Measurements from ENCODE around the gene PRKD2.

Gene PRKD2

DNA sequence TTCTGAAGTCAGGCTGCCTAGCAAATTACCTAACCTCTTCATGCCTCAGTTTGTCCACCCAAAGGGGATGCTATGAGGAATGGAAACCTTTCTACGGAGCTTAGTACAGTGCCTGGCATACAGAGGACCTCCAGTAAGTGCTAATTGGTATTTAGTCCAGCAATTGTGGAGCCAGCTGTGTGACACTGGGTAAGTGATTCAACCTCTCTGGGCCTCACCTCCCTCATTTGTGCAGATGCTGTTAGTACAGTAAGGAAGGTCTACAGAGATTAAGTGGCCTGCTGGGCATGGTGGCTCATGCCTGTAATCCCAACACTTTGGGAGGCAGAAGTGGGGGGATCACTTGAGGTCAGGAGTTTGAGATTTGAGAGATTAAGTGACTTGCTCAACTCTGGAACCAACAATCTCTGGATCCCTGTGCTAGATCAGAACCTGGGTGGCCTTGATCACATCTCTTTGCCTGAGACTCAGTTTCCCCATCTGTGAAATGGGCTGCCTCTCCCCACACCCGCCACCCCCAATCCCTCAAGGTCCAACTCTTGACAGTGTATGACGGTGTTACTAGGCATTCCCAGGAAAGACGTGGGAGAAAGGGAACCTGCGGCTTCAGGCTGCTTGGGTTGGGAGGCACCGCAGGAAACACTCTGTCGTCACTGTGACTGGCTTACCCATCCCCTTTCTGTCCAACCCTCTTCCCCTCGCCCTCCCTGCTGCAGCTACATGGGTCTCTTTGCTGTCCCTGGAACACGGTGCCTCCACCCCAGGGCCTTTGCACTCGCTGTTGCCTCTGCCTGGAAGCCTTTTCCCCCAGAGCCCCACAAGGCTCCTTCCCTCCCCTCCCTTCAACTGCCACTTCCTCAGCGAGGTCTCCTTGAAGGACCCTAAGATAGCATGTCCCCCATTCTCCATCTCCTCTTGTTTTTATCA lies 18.3 kb downstream of the PRKD2 start:
- FAIRE-seq = no peak

DNA sequence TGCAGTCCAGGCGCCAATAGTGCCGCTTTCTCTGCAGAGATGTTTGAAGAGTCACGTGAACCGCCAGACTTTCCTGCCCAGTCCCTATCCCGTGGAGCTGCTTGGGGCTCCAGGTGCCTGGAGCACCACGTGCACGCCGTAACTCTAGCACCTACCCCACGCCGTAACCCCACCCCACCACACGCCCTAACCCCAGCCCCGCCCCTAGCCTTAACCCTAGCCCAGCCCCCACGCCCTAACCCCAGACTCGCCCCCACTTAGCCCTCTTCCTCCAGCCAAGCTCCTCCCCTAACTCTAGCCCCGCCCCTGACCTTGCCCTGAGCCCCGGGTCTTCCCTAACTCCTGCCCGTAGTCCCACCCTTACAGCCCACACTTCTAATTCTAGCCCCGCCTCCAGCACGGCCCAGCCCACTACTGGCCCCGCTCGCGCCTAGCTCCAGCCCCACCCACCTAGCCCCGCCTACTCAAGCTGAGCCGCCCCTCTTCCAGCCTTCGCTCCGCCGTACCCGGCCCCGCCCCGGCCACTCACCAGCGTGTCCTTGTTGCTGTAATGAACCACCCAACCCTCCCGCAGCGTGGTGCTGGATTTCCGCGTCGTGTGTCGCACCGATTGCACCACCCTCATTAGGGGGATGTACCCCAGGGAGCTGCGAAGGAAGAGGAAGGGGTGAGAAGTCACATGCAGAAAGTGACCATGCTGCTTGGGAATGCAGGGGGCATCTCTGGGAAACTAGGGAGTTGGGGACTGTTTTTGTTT lies 19.5 kb downstream of the PRKD2 start:
- no peak for FAIRE-seq

DNA sequence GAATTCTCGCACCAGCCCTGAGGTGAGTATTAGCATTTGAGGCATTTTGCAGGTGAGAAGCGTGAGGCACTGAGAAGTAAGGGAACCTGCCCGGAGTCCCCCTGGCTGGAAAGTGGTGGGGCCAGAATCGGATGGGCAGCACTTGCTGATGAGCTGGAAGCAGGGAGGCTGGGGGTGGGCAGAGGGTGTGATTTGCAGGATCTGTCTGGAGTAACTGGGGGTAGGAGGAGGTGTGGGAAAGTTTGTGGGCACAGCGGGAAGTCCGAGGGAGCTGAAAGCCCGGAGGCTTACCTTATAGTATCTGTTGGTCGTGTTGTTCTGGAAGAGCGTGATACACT lies 20.1 kb downstream of the PRKD2 start:
- FAIRE-seq = no peak

DNA sequence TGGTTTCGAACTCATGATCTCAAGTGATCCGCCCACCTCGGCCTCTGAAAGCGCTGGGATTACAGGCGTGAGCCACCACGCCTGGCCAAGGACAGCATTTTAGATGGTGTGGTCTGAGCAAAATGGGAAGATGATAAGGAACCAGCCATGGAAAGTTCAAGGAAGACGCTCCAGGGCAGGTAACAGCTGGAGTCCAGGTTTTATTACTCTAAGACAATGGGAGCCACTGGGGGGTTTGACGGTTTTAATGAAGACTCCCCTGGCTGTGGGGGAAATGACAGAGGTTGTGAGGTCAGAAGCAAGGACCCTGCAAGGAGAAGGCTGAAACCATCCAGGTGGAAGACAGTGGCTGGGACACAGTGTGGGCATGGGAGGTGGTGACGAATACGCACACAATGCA lies 20.9 kb downstream of the PRKD2 start:
- no peak for FAIRE-seq

DNA sequence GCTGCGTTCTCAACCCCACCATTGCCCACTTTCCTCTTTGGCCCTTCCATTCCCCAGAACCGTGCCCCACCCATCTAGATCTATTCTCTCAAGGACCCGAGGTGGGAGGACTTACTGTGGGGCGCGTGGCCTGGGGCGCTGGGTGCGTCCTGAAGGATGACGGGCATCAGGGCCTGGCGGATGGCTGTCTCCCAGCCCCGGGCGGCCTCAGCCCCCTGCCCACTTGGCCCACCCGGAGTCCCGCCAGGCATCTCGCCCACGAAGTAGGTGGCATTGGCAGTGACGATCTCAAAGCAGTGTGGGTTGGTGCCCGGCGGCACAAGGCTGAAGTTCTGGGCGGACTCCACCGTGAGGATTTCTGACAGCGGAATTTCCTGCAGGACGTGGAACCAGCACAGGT lies 23.2 kb downstream of the PRKD2 start:
- FAIRE-seq = no peak

DNA sequence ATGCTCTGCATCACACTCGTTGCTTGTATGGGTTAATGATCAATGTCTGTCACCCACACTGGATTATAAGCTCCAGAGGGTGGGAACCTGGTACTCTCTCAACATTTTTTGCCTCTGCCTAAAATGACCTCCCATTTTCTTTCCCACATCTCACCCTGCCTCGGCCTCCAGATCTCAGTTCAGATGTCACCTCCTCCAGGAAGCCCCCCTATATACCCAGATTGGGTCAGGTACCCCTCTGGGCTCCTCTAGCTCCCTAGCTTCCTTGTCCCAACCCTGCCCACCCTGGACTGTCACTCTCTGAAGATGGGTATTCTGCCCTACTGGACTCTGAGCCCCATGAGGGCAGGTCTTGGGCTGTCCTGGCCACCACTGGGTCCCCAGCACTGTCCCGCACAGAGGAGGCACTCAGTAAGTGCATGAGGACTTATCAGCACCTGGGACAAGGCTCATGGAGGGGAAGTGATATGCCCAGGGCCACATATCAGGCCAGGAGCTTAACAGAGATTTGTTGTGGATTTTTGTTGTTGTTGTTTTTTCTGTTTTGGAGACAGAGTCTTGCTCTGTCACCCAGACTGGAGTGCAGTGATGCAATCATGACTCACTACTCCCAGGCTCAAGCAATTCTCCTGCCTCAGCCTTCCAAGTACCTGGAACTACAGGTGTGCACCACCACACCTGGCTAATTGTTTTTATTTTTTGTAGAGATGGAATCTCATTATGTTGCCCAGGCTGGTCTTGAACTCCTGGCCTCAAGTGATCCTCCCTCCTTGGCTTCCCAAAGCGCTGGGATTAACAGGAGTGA lies 23.8 kb downstream of the PRKD2 start:
- no peak for FAIRE-seq

DNA sequence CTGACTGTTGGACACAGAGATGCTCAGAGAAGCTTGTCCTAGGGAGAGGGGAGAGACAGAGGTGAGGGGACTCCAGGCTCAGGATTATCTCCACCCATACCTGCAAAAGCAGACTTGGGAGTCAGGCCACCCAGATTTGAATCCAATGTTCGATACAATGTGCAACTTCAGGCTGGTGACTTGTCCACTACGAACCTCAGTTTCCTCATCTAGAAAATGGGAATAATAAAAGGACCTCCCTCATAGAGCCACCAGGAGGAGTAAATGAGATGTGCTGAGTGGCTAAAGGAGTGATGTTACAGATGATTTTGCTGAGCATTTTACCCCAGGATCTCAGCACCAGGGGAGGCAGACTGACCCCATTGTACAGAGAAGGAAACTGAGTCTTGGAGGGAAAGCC lies 25.0 kb downstream of the PRKD2 start:
- no peak for FAIRE-seq

DNA sequence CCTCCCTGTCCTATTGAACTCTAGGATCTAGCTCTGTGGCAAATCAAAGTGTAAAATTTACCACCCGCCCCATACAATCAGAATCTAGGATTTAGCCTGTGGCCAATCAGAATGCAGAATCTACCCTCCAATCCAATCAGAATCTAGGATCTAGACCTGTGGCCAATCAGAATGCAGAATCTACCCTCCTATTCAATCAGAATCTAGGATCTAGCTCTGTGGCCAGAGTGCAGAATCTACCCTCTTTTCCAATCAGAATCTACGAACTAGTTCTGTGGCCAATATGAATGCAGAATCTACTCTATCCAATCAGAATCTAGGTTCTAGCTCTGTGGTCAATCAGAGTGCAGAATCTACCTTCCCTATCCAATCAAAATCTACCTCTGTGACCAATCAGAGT lies 25.8 kb downstream of the PRKD2 start:
- FAIRE-seq = no peak

DNA sequence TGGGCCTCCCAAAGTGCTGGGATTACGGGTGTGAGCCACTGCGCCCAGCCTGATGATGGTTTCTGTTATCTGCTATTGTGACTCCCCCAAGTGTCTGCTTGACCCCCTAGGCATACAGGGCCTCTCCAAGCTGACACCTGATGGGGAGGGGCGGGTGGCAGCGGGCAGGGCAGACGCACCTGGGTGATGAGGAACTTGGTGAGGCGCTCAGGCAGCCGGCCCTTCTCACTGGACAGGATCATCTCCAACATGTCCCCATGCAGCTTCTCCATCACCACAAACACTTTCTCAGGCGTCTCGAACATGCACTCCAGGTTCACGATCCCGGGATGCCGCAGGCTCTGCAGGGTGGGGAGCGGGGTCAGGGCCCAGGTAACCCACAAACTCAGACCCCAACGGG lies 27.6 kb downstream of the PRKD2 start:
- FAIRE-seq = no peak

DNA sequence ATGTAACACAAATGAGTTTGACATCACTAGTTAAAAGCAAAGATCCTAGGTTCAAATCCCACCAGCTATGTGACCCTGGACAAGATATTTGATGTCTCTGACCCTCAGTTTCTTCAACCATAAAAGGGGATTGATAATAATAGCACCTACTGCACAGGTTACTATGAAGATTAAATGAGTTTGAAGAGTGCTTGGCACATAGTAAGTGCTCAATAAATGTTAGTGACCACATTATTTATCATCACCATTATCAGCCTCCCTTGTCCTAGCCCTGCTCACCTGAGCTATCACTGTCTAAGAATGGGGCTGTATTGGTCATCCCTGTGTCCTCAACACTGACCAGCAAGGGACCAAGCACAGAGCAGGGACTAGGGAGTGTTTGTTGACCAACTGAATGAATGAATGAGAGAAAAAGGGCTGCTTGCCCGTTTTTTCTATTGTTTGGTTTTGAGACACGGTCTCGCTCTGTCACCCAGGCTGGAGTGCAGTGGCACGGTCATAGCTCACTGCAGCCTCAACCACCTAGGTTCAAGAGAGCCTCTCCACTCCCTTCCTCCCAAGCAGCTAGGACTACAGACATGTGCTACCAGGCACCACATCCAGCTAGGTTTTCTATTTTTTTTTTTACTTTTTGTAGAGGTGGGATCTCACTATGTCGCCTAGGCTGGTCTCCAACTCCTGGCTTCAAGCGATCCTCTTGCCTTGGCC lies 29.3 kb downstream of the PRKD2 start:
- FAIRE-seq = no peak

DNA sequence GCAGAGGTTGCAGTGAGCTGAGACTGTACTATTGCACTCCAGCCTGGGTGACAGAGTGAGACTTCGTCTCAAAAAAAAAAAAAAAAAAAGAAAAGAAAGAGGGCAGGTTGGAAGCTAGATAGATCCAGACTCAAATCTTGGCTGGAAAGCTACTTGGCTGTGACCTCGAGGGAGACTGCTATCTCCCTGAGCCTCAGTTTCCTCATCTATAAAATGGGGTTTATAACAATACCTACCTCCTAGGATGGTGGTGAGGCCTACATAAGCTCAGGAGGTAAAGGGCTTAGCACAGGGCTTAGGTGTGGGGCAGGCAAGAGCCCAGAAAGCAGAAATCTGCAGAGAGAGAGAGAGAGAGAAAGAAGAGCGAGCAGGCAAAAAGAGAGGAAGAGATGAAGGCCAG lies 31.7 kb downstream of the PRKD2 start:
- FAIRE-seq = no peak

DNA sequence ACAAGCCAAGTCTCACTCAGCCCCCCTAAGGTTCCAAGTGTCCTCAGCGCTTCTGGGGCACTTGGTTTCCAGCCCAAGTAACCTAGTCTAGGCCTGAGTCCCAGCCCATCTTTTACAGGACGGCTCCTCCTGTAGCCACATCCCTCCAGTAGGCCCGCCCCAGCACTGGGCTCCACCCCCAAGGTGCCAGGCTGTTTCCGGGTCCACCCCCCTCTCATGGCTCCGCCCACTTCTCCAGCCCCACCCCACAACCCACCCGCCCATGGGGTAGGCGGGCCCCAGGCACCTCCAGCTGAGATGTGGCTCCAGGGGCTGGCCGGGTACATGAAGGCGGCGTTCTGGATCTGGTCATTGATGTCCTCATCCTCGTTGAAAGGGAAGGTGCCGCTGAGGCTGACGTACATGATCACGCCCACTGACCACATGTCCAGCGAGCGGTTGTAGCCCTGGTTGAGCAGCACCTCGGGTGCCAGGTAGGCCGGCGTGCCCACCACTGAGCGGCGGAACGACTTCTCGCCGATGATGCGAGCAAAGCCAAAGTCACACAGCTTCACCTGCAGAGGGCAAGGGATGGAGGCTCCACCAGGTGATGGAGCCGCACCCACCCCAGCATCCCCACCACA lies 38.7 kb downstream of the PRKD2 start:
- no peak for FAIRE-seq

DNA sequence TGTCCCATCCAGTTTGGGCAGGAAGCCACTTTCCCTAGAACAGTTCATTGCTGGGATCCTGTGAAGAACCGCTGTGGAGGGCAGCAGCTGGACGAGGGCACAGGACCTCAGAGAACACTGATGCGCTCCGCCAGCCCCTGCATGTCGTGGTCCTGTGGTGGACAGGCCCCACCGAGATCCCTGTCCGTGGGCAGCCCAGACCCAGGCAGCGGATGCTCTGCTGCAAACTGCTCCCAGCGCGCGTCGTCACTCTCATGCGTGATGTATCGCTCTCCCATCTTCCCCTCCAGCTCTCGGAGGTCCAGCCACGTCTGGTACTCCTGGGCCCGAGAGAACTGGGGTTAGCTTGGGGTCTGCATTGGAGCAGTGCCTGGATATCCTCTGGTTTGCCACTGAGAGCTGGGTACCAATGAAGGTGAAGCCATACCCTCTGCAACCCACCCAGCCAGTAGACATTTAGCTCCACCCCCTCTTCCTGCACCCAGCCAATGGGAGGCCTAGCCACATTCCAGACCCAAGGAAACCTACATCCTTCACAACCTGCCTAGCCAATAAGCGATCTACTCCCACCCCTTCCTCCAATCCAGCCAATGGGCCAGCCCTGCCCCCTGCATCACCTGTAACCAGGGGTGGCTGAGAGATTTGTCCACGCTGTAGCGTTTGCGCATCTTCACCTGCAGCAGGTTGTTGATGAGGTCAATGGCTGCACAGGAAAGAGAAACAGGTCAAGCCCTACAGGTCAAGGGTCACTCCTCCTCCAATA lies 42.3 kb downstream of the PRKD2 start:
- FAIRE-seq = no peak

DNA sequence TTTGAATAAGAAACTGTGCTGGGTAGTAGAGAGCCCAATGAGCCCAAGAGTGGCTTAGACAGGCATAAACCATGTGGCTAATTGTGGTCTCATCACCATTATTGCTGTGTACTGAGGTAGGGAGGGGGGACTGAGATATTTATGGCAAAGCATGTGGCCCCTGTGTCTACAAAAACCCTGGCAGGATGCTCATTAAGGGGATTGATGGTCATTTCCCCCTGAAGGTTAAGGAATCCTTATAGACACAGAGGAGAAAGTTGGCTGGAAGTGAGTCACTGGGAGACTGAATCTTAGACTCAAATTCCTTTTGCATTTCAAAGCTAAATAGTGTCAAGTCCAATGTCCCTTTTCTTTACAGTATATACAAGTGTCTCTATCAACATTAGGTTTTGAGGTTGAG lies 46.1 kb downstream of the PRKD2 start:
- FAIRE-seq = no peak

DNA sequence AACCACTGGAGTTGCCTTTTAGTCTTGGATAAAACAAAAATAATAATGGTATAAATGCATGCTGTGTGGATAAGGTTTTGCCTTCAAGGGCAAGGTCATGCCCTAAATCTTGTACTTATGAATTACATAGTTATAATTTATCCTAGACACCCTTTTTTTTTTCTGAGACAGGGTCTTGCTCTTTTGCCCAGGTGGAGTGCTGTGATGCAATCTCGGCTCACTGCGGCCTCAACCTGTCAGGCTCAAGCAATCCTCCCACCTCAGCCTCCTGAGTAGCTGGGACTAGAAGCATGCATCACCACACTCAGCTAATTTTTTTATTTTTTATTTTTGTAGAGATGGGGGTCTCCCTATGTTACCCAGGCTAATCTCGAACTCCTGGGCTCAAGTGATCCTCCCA lies 48.3 kb downstream of the PRKD2 start:
- FAIRE-seq = no peak

DNA sequence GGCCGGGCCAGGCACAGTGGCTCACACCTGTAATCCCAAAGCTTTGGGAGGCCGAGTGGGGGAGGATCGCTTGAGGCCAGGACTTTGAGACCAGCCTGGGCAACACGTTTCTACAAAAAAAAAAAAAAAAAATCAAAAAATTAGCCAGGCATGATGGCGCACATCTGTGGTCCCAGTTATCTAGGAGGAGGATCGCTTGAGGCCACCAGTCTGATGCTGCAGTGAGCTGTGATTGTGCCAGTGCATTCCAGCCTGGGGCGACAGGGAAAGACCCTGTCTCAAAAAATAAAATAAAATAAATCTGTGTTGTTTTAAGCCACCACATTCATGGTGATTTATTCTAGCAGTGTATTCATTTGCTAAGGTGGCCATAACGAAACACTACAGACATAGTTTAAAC lies 51.8 kb downstream of the PRKD2 start:
- no peak for FAIRE-seq

DNA sequence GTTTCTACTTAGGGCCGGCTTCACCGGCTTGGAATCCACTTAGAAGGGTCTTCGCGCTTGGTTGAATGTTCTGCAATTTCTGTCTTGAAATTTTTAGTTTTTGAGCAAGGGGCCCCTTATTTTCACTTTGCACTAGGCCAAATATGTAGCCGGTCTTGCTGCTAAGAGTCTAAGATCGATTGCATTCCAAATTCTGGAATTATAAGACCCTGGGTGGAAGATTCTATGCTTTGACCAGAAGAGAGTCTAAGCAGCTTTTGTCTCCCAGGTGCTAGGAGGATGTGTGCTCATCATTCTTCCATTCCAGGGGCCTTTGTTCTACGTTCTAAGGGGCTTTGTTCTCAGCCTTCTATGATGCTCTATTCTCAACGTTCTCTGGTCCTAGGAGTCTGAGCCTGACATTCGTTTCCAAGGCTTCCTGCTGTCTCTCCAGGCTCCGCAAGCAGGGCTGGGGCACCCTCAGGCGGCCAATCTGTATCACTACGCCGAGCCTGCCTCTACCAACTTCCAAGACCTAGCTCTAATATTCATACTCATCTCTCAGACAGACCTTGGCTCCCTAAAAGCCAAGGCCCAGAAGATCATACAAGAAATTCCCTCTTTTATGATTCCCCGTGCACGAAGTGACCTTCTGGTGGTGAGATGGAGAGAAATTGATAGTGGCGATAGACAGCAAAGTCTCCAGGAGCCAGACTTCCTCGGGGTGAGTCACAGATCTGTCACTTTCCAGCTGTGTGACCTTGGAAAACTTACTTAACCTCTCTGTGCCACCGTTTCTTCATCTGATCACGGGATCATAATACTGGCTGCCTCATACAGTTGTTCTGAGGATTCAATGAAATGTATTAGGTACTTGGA lies 55.0 kb downstream of the PRKD2 start:
- peak; percentile 47 for FAIRE-seq

DNA sequence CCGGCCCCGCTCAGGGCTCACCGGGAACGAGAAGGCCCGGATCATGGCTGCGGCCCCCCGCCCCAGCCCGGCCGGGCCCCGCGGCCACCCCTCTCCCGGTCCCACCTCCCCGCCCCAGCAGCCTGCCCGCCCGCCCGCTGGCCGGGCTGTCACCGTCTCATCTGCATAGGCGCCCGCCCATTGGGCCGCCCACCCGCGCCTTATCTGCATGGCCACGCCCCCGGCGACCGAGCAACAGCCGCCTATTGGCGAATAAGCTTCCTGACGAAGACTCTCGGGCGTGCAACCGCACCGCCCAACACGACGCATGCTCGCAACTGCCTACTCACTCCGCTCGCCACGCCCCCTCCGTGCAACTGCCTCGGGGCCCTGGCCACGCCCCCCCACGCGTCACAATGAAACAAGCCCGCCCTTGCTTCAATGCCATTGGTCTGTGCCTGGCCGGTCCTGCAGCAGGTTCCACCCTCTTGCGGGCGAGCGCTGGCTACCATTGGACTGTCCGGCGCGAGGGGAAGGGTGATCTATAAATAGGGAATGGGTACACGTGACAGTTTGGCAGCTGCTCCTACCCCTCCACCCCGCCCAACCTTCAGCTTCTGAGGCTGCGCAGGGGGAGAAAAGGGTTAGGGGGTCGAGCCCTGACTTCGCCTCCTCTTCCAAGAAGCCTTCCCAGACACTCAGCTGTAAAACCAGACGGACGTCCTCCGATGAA lies 55.7 kb downstream of the PRKD2 start, which contains the start of gene DACT3:
Gene DACT3, minus strand, starts transcription at position 163 of the 712 bp plus-strand sequence. Its CDS starts 118 bp downstream, at position 45.
- peak; percentile 99 for FAIRE-seq

DNA sequence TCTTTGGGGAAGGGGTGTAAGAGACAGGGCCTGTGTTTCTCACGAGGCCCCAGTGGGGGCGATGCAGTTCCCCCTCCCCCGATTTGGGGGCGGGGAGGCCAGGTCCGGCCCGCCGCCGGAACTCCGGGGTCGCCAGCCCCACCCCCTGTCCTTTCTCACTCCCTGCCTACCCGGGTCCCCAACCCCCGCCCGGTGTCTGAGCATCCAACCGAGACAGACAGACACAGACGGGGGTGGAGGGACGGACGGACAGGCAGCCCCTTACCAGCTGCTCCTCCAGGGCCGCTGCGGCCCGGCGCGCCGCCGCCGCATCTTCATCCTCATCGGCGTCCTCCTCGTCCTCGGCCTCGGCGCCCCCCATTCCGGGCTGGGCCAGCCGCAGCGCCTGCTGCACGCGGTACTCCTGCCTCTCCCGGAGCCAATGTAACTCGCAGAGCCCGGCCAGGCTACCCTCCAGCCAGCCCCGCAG lies 56.3 kb downstream of the PRKD2 start:
- no peak for FAIRE-seq
